Psoas muscle (tissue), 8 donors: ENCODE results near the gene VWA3B. TPM values are rescaled to one million over a fixed set of nuclear protein-coding genes. Genes with fewer than 3 reads are reported as not detected.
"Not testable (repeated sequence)": the region's sequence is repeated elsewhere in the genome, so short reads cannot be mapped to it uniquely, and the experiment has no call there.

Source experiments
- ATAC-seq, 4 donors: fragments of 200-7000 bp; cut with Tn5 transposase; one replicate each; pipeline ENCODE4 v1.9.1; 2020; ENCODE audit warnings: moderate library complexity in 3 of 4, mild to moderate bottlenecking in 2 of 4
- DNase-seq, 2 donors: peaks; one replicate each; pipeline ENCODE4 v3.0.0-alpha.2; 2020
- H3K27ac ChIP-seq: fragments of 200-600 bp; one replicate; pipeline ENCODE4 v1.8.0; 2022
- H3K27me3 ChIP-seq, 3 donors: fragments of 200-600 bp in 1 of 3; one replicate each; pipeline versions ENCODE4 v1.6.1 to v1.8.0; 2013 to 2022; ENCODE audit warnings: low read length in 2 of 3, mild to moderate bottlenecking in 2 of 3, moderate library complexity in 1 of 3; ENCODE audit not compliant: insufficient read depth in 3 of 3
- H3K36me3 ChIP-seq, 2 donors: fragments of 200-600 bp in 1 of 2; one replicate each; pipeline versions ENCODE4 v1.6.1 to v1.8.0; 2013 to 2022; ENCODE audit warnings: low read depth in 1 of 2, mild to moderate bottlenecking in 1 of 2, moderate library complexity in 1 of 2; ENCODE audit not compliant: insufficient read depth in 1 of 2
- H3K4me1 ChIP-seq: fragments of 200-600 bp; one replicate; pipeline ENCODE4 v1.8.0; 2022
- H3K4me3 ChIP-seq: fragments of 200-600 bp; one replicate; pipeline ENCODE4 v1.8.0; 2022; ENCODE audit warnings: mild to moderate bottlenecking
- H3K9me3 ChIP-seq: fragments of 200-600 bp; one replicate; pipeline ENCODE4 v1.8.0; 2022
- CTCF ChIP-seq: fragments of 200-600 bp; IDR thresholded peaks from one replicate; pipeline ENCODE4 v1.8.0; 2022; ENCODE audit warnings: antibody characterized with exemption
- WGBS, 3 donors: extraction: QIAGEN DNeasy Blood & Tissue Kit; methylation state at CpG; one replicate each; pipeline versions ENCODE4 v1.1.6 to v1.1.7; 2013; 5-methylcytosine and 5-hydroxymethylcytosine counted together
- intact Hi-C, 2 donors: fragments of 100-400 bp; cut with DNase I; formaldehyde crosslinking; loops; one replicate each; pipeline versions ENCODE4 v1.11.0 to v1.14.2; 2022
- polyA plus RNA-seq, 3 donors: library from polyadenylated mRNA; stranded (reverse); fragments of 200-250 nt; gene quantifications; one replicate each; pipeline ENCODE4 v1.2.3, GENCODE V29; 2013
- total RNA-seq, 4 donors: library from RNA; stranded (reverse); fragmentation: NEBNext Ultra II Directional in 2 of 4; extraction: Animal tissue kit (Norgen Biotek cat#: 25700) in 2 of 4; gene quantifications; one replicate each; pipeline versions ENCODE4 v1.2.1 to v1.2.4, GENCODE V29; 2021 to 2023
- donor health status: healthy with polysubstance abuse.
- donor health status: DM: no; HTN: no; CAD: no; lungs with moderate emphysema.
- donor health status: Bipolar disorder and iron deficiency.
- donor health status: healthy.
- donor health status: DM: yes; HTN: yes; CAD: no.
- donor health status: DM: no; HTN: no; CAD: no.
- donor health status: DM: no; HTN: no; CAD: no.
- donor health status: DM: yes; HTN: yes; CAD: no.

Gene VWA3B
- total and polyA plus RNA-seq, 7 donors, result 0.01 to 0.24 (median 0.21) TPM; not detected in 3

- intact Hi-C loops, result no loop called here
- H3K27me3 ChIP-seq, result no peaks in the 10 kb centered on the region
- no peaks in the 10 kb centered on the region for H3K4me1 ChIP-seq
- ATAC-seq (no peak), DNase-seq (no peak)
- no peaks in the 10 kb centered on the region for H3K36me3 ChIP-seq
- no peak overlapping the region for H3K4me3 ChIP-seq
- no peak for TF ChIP-seq CTCF
- no peaks in the 10 kb centered on the region for H3K9me3 ChIP-seq
- 70 to 77% (median 72%) methylated on average over 3 of the region's 3 CpGs for WGBS, 3 donors
- no peak overlapping the region for H3K27ac ChIP-seq
Observed at GRCh38 chr2:98145070-98145469, 58.1 kb downstream of the VWA3B start.

GRCh38 chr2:98147900-98148299 lies 60.9 kb downstream of the VWA3B start:
- H3K9me3 ChIP-seq, ATAC-seq, H3K4me3 ChIP-seq, intact Hi-C loops, H3K36me3 ChIP-seq, DNase-seq, H3K27ac ChIP-seq, H3K27me3 ChIP-seq, H3K4me1 ChIP-seq: not testable (repeated sequence)
- 79 to 96% (median 91%) methylated on average over 1 of the region's 1 CpG for WGBS, 3 donors

- Histone ChIP-seq H3K9me3 (no peaks in the 10 kb centered on the region), H3K4me1 (peaks cover 6% of the 10 kb centered on the region), H3K27ac (no peak overlapping the region), H3K4me3 (peak overlapping the region; percentile 3), H3K27me3 (no peaks in the 10 kb centered on the region), H3K36me3 (no peaks in the 10 kb centered on the region)
- DNase-seq (no peak), ATAC-seq (no peak)
- intact Hi-C loops, result no loop called here
- no peak for TF ChIP-seq CTCF
- 36 to 51% (median 37%) methylated on average over 3 of the region's 3 CpGs for WGBS, 3 donors
Observed at GRCh38 chr2:98148595-98149332, 61.8 kb downstream of the VWA3B start.

- Histone ChIP-seq H3K27ac (no peak overlapping the region), H3K4me1 (peaks cover 6% of the 10 kb centered on the region), H3K27me3 (no peaks in the 10 kb centered on the region), H3K9me3 (no peaks in the 10 kb centered on the region), H3K4me3 (peak overlapping the region; percentile 3), H3K36me3 (no peaks in the 10 kb centered on the region)
- WGBS, 3 donors, result 27 to 38% (median 30%) methylated on average over 4 of the region's 4 CpGs
- DNase-seq (no peak), ATAC-seq (peak in 2 of 4 donors; percentile 45 to 47)
- no peak for TF ChIP-seq CTCF
- intact Hi-C loops, result no loop called here
Observed at GRCh38 chr2:98149333-98149697, 62.3 kb downstream of the VWA3B start.

GRCh38 chr2:98153481-98153880 lies 66.5 kb downstream of the VWA3B start:
- no peak for TF ChIP-seq CTCF
- DNase-seq (no peak), ATAC-seq (no peak)
- Histone ChIP-seq H3K27me3 (no peaks in the 10 kb centered on the region), H3K4me1 (peaks cover 13% of the 10 kb centered on the region), H3K27ac (no peak overlapping the region), H3K36me3 (no peaks in the 10 kb centered on the region), H3K9me3 (no peaks in the 10 kb centered on the region), H3K4me3 (no peak overlapping the region)
- WGBS, 3 donors, result 76 to 81% (median 77%) methylated on average over 5 of the region's 5 CpGs
- intact Hi-C loops, result loop anchor here in 1 of 2 donors (1.0 kb wide), 1 partner anchor 142 kb away; no protein-coding TSS in a partner anchor
